Stomach (tissue), 4 donors: ENCODE measurements around the gene GRIA4.

Experiments used
- EP300 ChIP-seq: sonication (generic); formaldehyde crosslinking; IDR thresholded peaks from one replicate; pipeline ENCODE4 v1.6.1; 2017; ENCODE audit warnings: antibody characterized with exemption
- POLR2A ChIP-seq, 4 donors: fragments of 450-650 bp; IDR thresholded peaks; one replicate each; pipeline ENCODE4 v1.6.1; 2016; ENCODE audit warnings: antibody characterized with exemption in 4 of 4, control low read depth in 2 of 4, mild to moderate bottlenecking in 1 of 4, moderate library complexity in 1 of 4
- TF ChIP-seq, protein P1 (sequence below), 7 experiments: fragments of 450-650 bp in 4 of 7; fragments of 200-600 bp in 3 of 7; sonication (generic) in 3 of 7; IDR thresholded peaks; one replicate each; pipeline ENCODE4 v1.5.1; 2016 to 2019; ENCODE audit warnings: antibody characterized with exemption in 7 of 7, control low read depth in 2 of 7, mild to moderate bottlenecking in 1 of 7

DNA sequence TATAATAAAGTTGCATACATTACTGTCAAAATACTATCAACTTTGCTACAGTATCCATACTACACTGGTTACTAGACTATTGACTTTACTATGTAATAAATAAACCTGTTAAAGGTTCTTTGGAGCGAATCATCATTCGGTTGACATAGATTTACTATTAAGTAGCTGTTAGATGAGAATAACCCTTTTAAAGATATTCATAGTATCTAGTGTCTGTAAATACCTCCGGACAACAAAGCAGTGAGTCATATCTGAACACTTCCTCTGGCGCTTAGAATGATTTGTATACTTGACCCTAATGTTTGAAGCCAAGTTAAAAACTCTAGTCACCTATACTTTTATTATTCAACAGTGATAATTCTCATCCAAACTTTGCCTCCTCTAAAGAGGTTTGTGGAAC is 327.5 kb downstream of the GRIA4 start:
- TF ChIP-seq EP300, result no peak
- TF ChIP-seq, protein P1, sequence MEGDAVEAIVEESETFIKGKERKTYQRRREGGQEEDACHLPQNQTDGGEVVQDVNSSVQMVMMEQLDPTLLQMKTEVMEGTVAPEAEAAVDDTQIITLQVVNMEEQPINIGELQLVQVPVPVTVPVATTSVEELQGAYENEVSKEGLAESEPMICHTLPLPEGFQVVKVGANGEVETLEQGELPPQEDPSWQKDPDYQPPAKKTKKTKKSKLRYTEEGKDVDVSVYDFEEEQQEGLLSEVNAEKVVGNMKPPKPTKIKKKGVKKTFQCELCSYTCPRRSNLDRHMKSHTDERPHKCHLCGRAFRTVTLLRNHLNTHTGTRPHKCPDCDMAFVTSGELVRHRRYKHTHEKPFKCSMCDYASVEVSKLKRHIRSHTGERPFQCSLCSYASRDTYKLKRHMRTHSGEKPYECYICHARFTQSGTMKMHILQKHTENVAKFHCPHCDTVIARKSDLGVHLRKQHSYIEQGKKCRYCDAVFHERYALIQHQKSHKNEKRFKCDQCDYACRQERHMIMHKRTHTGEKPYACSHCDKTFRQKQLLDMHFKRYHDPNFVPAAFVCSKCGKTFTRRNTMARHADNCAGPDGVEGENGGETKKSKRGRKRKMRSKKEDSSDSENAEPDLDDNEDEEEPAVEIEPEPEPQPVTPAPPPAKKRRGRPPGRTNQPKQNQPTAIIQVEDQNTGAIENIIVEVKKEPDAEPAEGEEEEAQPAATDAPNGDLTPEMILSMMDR (IDR thresholded peaks at IDR 0.05), result no peak
- TF ChIP-seq POLR2A (IDR thresholded peaks at IDR 0.05), result no peak
